K562 (cell line): ENCODE measurements around the gene PSRC1. TPM values are rescaled to one million over a fixed set of nuclear protein-coding genes. Genes with fewer than 3 reads are reported as not detected.

Experiments used
- ATF3 ChIP-seq, 2 experiments: fragments of 450-650 bp in 1 of 2; sonication (generic) in 1 of 2; formaldehyde crosslinking in 1 of 2; IDR thresholded peaks in 1 of 2; conservative IDR thresholded peaks in 1 of 2; 2 replicates each; pipeline versions ENCODE4 v1.6.1 to v1.8.1; 2016 to 2023; ENCODE audit warnings: mild to moderate bottlenecking in 2 of 2, moderate library complexity in 2 of 2, inconsistent platforms in 1 of 2, missing genetic modification reagents in 1 of 2
- BCOR ChIP-seq: fragments of 450-650 bp; IDR thresholded peaks from 2 replicates; pipeline ENCODE4 v1.6.1; 2016
- HDAC8 ChIP-seq: fragments of 450-650 bp; IDR thresholded peaks from 2 replicates; pipeline ENCODE4 v1.6.1; 2016; ENCODE audit warnings: mild to moderate bottlenecking, missing genetic modification characterization, moderate library complexity, missing compliant biosample characterization
- HMGN3 ChIP-seq: IDR thresholded peaks from 2 replicates; pipeline ENCODE4 v1.6.1; 2011; ENCODE audit warnings: borderline replicate concordance, low read depth, mild to moderate bottlenecking, mixed read lengths, low read length; ENCODE audit not compliant: insufficient read length; ENCODE audit errors: extremely low read depth
- KLF10 ChIP-seq: fragments of 250-450 bp; sonication (Bioruptor Pico); IDR thresholded peaks from 2 replicates; pipeline ENCODE4 v1.6.1; 2021; ENCODE audit warnings: matching md5 sums
- NRF1 ChIP-seq, 2 experiments: fragments of 450-650 bp; IDR thresholded peaks in 1 of 2; conservative IDR thresholded peaks in 1 of 2; 2 replicates each; pipeline ENCODE4 v1.6.1; 2014; ENCODE audit warnings: mild to moderate bottlenecking in 2 of 2
- RB1 ChIP-seq: fragments of 450-650 bp; IDR thresholded peaks from 2 replicates; pipeline ENCODE4 v1.6.1; 2017; ENCODE audit warnings: low read depth, mild to moderate bottlenecking
- RBFOX2 ChIP-seq: fragments of 200-400 bp; formaldehyde crosslinking; IDR thresholded peaks from 2 replicates; pipeline ENCODE4 v1.6.1; 2017; ENCODE audit warnings: low read depth, mild to moderate bottlenecking, low read length, moderate library complexity
- RCOR1 ChIP-seq, 2 experiments: IDR thresholded peaks; 2 replicates each; pipeline ENCODE4 v1.6.1; 2012; ENCODE audit warnings: low read depth in 2 of 2, low read length in 2 of 2, borderline replicate concordance in 1 of 2, improper control_type of control experiment in 1 of 2
- TOE1 ChIP-seq, 2 experiments: fragments of 450-650 bp in 1 of 2; sonication (generic) in 1 of 2; formaldehyde crosslinking in 1 of 2; IDR thresholded peaks; 2 replicates each; pipeline versions ENCODE4 v1.7.1 to v1.8.0; 2016 to 2022; ENCODE audit warnings: borderline replicate concordance in 2 of 2, mild to moderate bottlenecking in 2 of 2, antibody characterized with exemption in 1 of 2, inconsistent platforms in 1 of 2, low read depth in 1 of 2, missing genetic modification reagents in 1 of 2, moderate library complexity in 1 of 2
- ZFP36 ChIP-seq: fragments of 150-350 bp; IDR thresholded peaks from 2 replicates; pipeline ENCODE4 v1.6.1; 2018; ENCODE audit warnings: low read length, low read depth; ENCODE audit not compliant: partially characterized antibody
- ZNF280A ChIP-seq: fragments of 450-650 bp; IDR thresholded peaks from 2 replicates; pipeline ENCODE4 v1.6.1; 2018; ENCODE audit warnings: mild to moderate bottlenecking, low read depth; ENCODE audit not compliant: partially characterized antibody
- ZNF41 ChIP-seq: fragments of 250-450 bp; sonication (Bioruptor Pico); conservative IDR thresholded peaks from 2 replicates; pipeline ENCODE4 v1.4.0; 2020; ENCODE audit warnings: mild to moderate bottlenecking
- ZNF639 ChIP-seq, 2 experiments: fragments of 200-800 bp in 1 of 2; sonication (Bioruptor generic) in 1 of 2; sonication (generic) in 1 of 2; formaldehyde crosslinking in 1 of 2; IDR thresholded peaks in 1 of 2; conservative IDR thresholded peaks in 1 of 2; 2 replicates each; pipeline versions ENCODE4 v1.5.0 to v1.6.1; 2016 to 2020; ENCODE audit warnings: missing compliant biosample characterization in 1 of 2, missing genetic modification characterization in 1 of 2, missing genetic modification reagents in 1 of 2
- polyA plus RNA-seq, 8 experiments: library from polyadenylated mRNA; depleted of rRNA in 4 of 8; stranded (reverse) in 5 of 8; unstranded in 3 of 8; fragments of >200 nt; fragmentation: Nextera tagmentation in 2 of 8; fragmentation: Illumina TruSeq in 1 of 8; extraction: Ambion mirVana in 2 of 8; extraction: Trizol in 1 of 8; gene quantifications; 2 replicates each; pipeline versions ENCODE4 v1.2.1 to v1.2.3, GENCODE V29; 2011 to 2014; ENCODE audit warnings: inconsistent platforms in 1 of 8, missing spikeins in 1 of 8
- total RNA-seq, 7 experiments: library from RNA; depleted of rRNA in 6 of 7; stranded (reverse); fragments of >200 nt in 6 of 7; fragmentation: Illumina TruSeq in 2 of 7; extraction: Trizol in 2 of 7; gene quantifications; 2 replicates each; pipeline versions ENCODE4 v1.2.1 to v1.2.3, GENCODE V29; 2011 to 2021; ENCODE audit warnings: low replicate concordance in 1 of 7
- TF ChIP-seq, protein P1 (sequence below): sonication (generic); formaldehyde crosslinking; IDR thresholded peaks from 2 replicates; pipeline ENCODE4 v1.8.1; 2023; ENCODE audit warnings: mild to moderate bottlenecking, missing genetic modification reagents

PSRC1 gene
- total and polyA plus RNA-seq, 9 of the 15 experiments (the other 6 are each of a cell fraction or from before 2014, with no cell fraction given) = 6.5 to 65.2 (median 39.3) TPM

GRCh38 chr1:109282952-109283747 lies at the start of gene PSRC1 (continued):
- TF ChIP-seq ZNF639 (CRISPR knock-in tag; conservative IDR thresholded peaks at IDR 0.05 in 1 of 2, IDR thresholded peaks at IDR 0.05 in 1 of 2) (peak in 1 of 2 experiments; percentile 93; a peak in 2 of 4 replicates), ATF3 (IDR thresholded peaks at IDR 0.05) (no peak), ATF3 (CRISPR knock-in tag; conservative IDR thresholded peaks at IDR 0.05) (no peak), ZNF280A (no peak), RB1 (peak; percentile 85), ZFP36 (peak; percentile 38), KLF10 (CRISPR knock-in tag) (no peak), HMGN3 (peak; percentile 71), NRF1 (conservative IDR thresholded peaks at IDR 0.05 in 1 of 2, IDR thresholded peaks at IDR 0.05 in 1 of 2) (peak; percentile 95), HDAC8 (tag) (peak; percentile 62; the same call in 1 of the 2 replicates), BCOR (peak; percentile 32; the same call in 1 of the 2 replicates), TOE1 (IDR thresholded peaks at IDR 0.05; ENCODE audit: borderline replicate concordance) (peak; percentile 70; the same call in 1 of the 2 replicates), TOE1 (CRISPR knock-in tag; IDR thresholded peaks at IDR 0.05; ENCODE audit: borderline replicate concordance, low read depth) (peak; percentile 57; the same call in 1 of the 2 replicates), ZNF41 (CRISPR knock-in tag) (0 out of 2 replicates have a peak, but pooled peaks have one; percentile 18), RBFOX2 (peak; percentile 97), RCOR1 (IDR thresholded peaks at IDR 0.05; ENCODE audit: borderline replicate concordance in 1 of 2, low read depth in 2 of 2, low read length in 2 of 2) (peak in 1 of 2 experiments; percentile 59; a peak in 2 of 4 replicates)
- TF ChIP-seq, protein P1, sequence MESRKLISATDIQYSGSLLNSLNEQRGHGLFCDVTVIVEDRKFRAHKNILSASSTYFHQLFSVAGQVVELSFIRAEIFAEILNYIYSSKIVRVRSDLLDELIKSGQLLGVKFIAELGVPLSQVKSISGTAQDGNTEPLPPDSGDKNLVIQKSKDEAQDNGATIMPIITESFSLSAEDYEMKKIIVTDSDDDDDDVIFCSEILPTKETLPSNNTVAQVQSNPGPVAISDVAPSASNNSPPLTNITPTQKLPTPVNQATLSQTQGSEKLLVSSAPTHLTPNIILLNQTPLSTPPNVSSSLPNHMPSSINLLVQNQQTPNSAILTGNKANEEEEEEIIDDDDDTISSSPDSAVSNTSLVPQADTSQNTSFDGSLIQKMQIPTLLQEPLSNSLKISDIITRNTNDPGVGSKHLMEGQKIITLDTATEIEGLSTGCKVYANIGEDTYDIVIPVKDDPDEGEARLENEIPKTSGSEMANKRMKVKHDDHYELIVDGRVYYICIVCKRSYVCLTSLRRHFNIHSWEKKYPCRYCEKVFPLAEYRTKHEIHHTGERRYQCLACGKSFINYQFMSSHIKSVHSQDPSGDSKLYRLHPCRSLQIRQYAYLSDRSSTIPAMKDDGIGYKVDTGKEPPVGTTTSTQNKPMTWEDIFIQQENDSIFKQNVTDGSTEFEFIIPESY = peak; percentile 70
